ENCODE measurements around the gene VPS13D. TPM values are rescaled to one million over a fixed set of nuclear protein-coding genes. Genes with fewer than 3 reads are reported as not detected.

VPS13D gene
- total RNA-seq, 1 experiment from 2014 or later, result 33.1 TPM

- BruUV-seq (replicated peaks), result no TSS peak
- DNase-seq (ENCODE audit: low read depth, low spot score), result no peak
- H3K4me1 ChIP-seq (ENCODE audit: control insufficient read depth, insufficient read depth, low read length), result no peaks in the 10 kb centered on the region
- intact Hi-C loops (cut with micrococcal nuclease; ENCODE audit: unreplicated experiment), result loop anchor here (5.0 kb wide), 1 partner anchor 377 kb away; no protein-coding TSS in a partner anchor
- peaks cover 16% of the 10 kb centered on the region for H3K36me3 ChIP-seq (ENCODE audit: control insufficient read depth, insufficient read depth, low read length)
- no peak overlapping the region for H3K27ac ChIP-seq (ENCODE audit: low read length)
- CTCF ChIA-PET, result interaction anchor here (0.6 kb wide), 1 partner anchor 306 kb away, joined by 4 read pairs; no protein-coding TSS in a partner anchor
- POLR2A ChIA-PET, result no interaction called here
- no peaks in the 10 kb centered on the region for H3K9me3 ChIP-seq (ENCODE audit: control insufficient read depth, insufficient read depth, low read depth, low read length)
- no peak for ATAC-seq
- in situ Hi-C loops (cut with HindIII; ENCODE audit: low pct_unique_long_range_greater_than_20kb, low sequenced_read_pairs), result no loop called here
- H3K27me3 ChIP-seq (ENCODE audit: control insufficient read depth, insufficient read depth, low read length), result no peaks in the 10 kb centered on the region
- H3K4me3 ChIP-seq (ENCODE audit: low read depth in 2 of 2, low read length in 2 of 2), result no peak overlapping the region
- TF ChIP-seq CTCF (IDR thresholded peaks at IDR 0.05) (no peak), REST (IDR thresholded peaks at IDR 0.05; ENCODE audit: insufficient read depth in 1 of 2, low read depth in 2 of 2, low read length in 1 of 2) (no peak)
Observed at GRCh38 chr1:12279728-12280464, 50.1 kb downstream of the VPS13D start.

GRCh38 chr1:12282142-12282541, 52.3 kb downstream of the VPS13D start:
- TF ChIP-seq REST (IDR thresholded peaks at IDR 0.05; ENCODE audit: insufficient read depth in 1 of 2, low read depth in 2 of 2, low read length in 1 of 2) (no peak), SIN3A (IDR thresholded peaks at IDR 0.05; ENCODE audit: borderline replicate concordance, insufficient read depth, low read depth, low read length) (no peak), TCF7L2 (IDR thresholded peaks at IDR 0.05; ENCODE audit: low read depth, low read length) (no peak)
- Histone ChIP-seq H3K36me3 (ENCODE audit: control insufficient read depth, insufficient read depth, low read length) (0 out of 2 replicates have a peak, but pooled peaks cover 11% of the 10 kb centered on the region), H3K27me3 (ENCODE audit: control insufficient read depth, insufficient read depth, low read length) (no peaks in the 10 kb centered on the region), H3K27ac (ENCODE audit: low read length) (no peak overlapping the region), H3K4me3 (ENCODE audit: low read depth in 2 of 2, low read length in 2 of 2) (no peak overlapping the region), H3K9me3 (ENCODE audit: control insufficient read depth, insufficient read depth, low read depth, low read length) (no peaks in the 10 kb centered on the region), H3K4me1 (ENCODE audit: control insufficient read depth, insufficient read depth, low read length) (no peaks in the 10 kb centered on the region)
- DNase-seq (ENCODE audit: low read depth, low spot score) (no peak), ATAC-seq (no peak)
- intact Hi-C loops (cut with micrococcal nuclease; ENCODE audit: unreplicated experiment), result no loop called here
- POLR2A ChIA-PET, result no interaction called here
- CTCF ChIA-PET, result no interaction called here
- in situ Hi-C loops (cut with HindIII; ENCODE audit: low pct_unique_long_range_greater_than_20kb, low sequenced_read_pairs), result no loop called here
- BruUV-seq (replicated peaks), result no TSS peak

All from Panc1 (cell line).